HepG2 (cell line): Measurements from ENCODE around the gene ZNF865. TPM values are rescaled to one million over a fixed set of nuclear protein-coding genes. Genes with fewer than 3 reads are reported as not detected.

Experiments used
- ATAC-seq: fragments of 200-7000 bp; cut with Tn5 transposase; 3 replicates; pipeline ENCODE4 v1.9.1; 2020; ENCODE audit warnings: mild to moderate bottlenecking, moderate library complexity
- BruUV-seq: library from RNA; stranded (reverse); fragments of 400-500 nt; replicated peaks from 2 replicates; lab custom pipeline; 2021; lab: Mats Ljungman, UMichigan
- CTCF ChIA-PET: fragments of 300-600 bp; formaldehyde crosslinking; extraction: SDS; loops from one replicate; lab custom pipeline; 2021; ENCODE audit warnings: low total read pairs, inconsistent platforms, low intra/inter-chr PET ratio; lab: Yijun Ruan, JAX
- POLR2A ChIA-PET: fragments of 350-600 bp; sonication (Branson Sonifier 250); formaldehyde crosslinking; loops from one replicate; lab custom pipeline; 2020; ENCODE audit warnings: antibody characterized with exemption, inconsistent platforms; lab: Yijun Ruan, JAX
- DNase-seq: peaks from one replicate; pipeline ENCODE4 v3.0.0-alpha.2; 2015; ENCODE audit warnings: low spot score
- FAIRE-seq: peaks from 3 replicates; lab custom pipeline; 2011; peaks lifted over from hg19 to GRCh38; lab: Jason Lieb, UNC
- H2AFZ ChIP-seq: one replicate; pipeline ENCODE4 v1.6.1; 2011; ENCODE audit warnings: low read length, inconsistent platforms
- H3K27ac ChIP-seq: fragments of 300-600 bp; 3 replicates; pipeline ENCODE4 v1.8.0; 2011; ENCODE audit warnings: mixed run types, mild to moderate bottlenecking, mixed read lengths, low read length, inconsistent platforms; ENCODE audit not compliant: insufficient read depth; ENCODE audit errors: extremely low read length
- H3K27me3 ChIP-seq, 2 experiments: fragments of 200-600 bp in 1 of 2; 2 replicates in 1 of 2; 3 replicates in 1 of 2; pipeline versions ENCODE4 v1.6.0 to v1.8.0; 2011; ENCODE audit warnings: low read length in 2 of 2, mild to moderate bottlenecking in 2 of 2, moderate library complexity in 2 of 2, inconsistent platforms in 1 of 2; ENCODE audit not compliant: insufficient read depth in 2 of 2, control insufficient read depth in 1 of 2
- H3K36me3 ChIP-seq, 2 experiments: fragments of 200-600 bp in 1 of 2; replicated peaks in 1 of 2; 2 replicates in 1 of 2; 3 replicates in 1 of 2; pipeline versions ENCODE4 v1.5.1 to v1.8.0; 2011; ENCODE audit warnings: low read length in 2 of 2, inconsistent platforms in 1 of 2; ENCODE audit not compliant: insufficient read depth in 2 of 2, control insufficient read depth in 1 of 2
- H3K4me1 ChIP-seq: 2 replicates; pipeline ENCODE4 v1.5.1; 2012; ENCODE audit warnings: low read length, inconsistent platforms; ENCODE audit not compliant: insufficient read depth
- H3K4me2 ChIP-seq: 2 replicates; pipeline ENCODE4 v1.6.0; 2011; ENCODE audit warnings: low read depth, low read length, inconsistent platforms
- H3K4me3 ChIP-seq, 3 experiments: fragments of 200-600 bp in 1 of 3; sonication (generic), shearing (Covaris generic) in 1 of 3; replicated peaks in 1 of 3; 2 replicates each; pipeline ENCODE4 v1.5.1; 2011 to 2016; ENCODE audit warnings: low read length in 3 of 3, inconsistent platforms in 2 of 3, low read depth in 2 of 3, mild to moderate bottlenecking in 2 of 3, control low read depth in 1 of 3, mixed read lengths in 1 of 3; ENCODE audit not compliant: insufficient read depth in 1 of 3
- H3K79me2 ChIP-seq: one replicate; pipeline ENCODE4 v1.6.1; 2011; ENCODE audit warnings: low read length, inconsistent platforms; ENCODE audit not compliant: insufficient read depth
- H3K9ac ChIP-seq: 2 replicates; pipeline ENCODE4 v1.6.0; 2011; ENCODE audit warnings: mild to moderate bottlenecking, low read depth, low read length, inconsistent platforms; ENCODE audit not compliant: insufficient read depth
- H3K9me3 ChIP-seq: 2 replicates; pipeline ENCODE4 v1.5.1; 2012; ENCODE audit warnings: mild to moderate bottlenecking, low read length
- H4K20me1 ChIP-seq: 2 replicates; pipeline ENCODE4 v1.6.0; 2011; ENCODE audit warnings: inconsistent platforms, mild to moderate bottlenecking, low read length, moderate library complexity; ENCODE audit not compliant: insufficient read depth
- AGO1 ChIP-seq: fragments of 200-400 bp; formaldehyde crosslinking; IDR thresholded peaks from 2 replicates; pipeline ENCODE4 v1.6.1; 2017; ENCODE audit warnings: mild to moderate bottlenecking, low read depth, low read length, moderate library complexity; ENCODE audit not compliant: poor library complexity, severe bottlenecking
- FOXO1 ChIP-seq: sonication (generic); formaldehyde crosslinking; IDR thresholded peaks from 2 replicates; pipeline ENCODE4 v1.4.0; 2020; ENCODE audit warnings: missing genetic modification reagents
- GABPA ChIP-seq, 2 experiments: IDR thresholded peaks; 2 replicates each; pipeline ENCODE4 v1.6.1; 2011 to 2016; ENCODE audit warnings: low read depth in 2 of 2, low read length in 1 of 2, missing biosample characterization in 1 of 2, missing genetic modification characterization in 1 of 2
- HNRNPK ChIP-seq: fragments of 200-400 bp; formaldehyde crosslinking; IDR thresholded peaks from 2 replicates; pipeline ENCODE4 v1.6.1; 2018; ENCODE audit warnings: low read length, low read depth, moderate library complexity, mild to moderate bottlenecking; ENCODE audit not compliant: poor library complexity, severe bottlenecking
- MLLT10 ChIP-seq: sonication (generic); formaldehyde crosslinking; IDR thresholded peaks from 2 replicates; pipeline ENCODE4 v1.4.0; 2020; ENCODE audit warnings: missing genetic modification reagents
- ZNF335 ChIP-seq: sonication (generic); formaldehyde crosslinking; IDR thresholded peaks from 2 replicates; pipeline ENCODE4 v1.4.0; 2020; ENCODE audit warnings: missing genetic modification reagents
- WGBS: methylation state at CpG from one replicate; pipeline ENCODE4 v1.1.6; 2017; ENCODE audit warnings: low lambda C conversion rate; 5-methylcytosine and 5-hydroxymethylcytosine counted together
- in situ Hi-C: cut with HindIII; loops from 2 replicates; pipeline ENCODE4 v1.10.0; 2017; ENCODE audit warnings: low pct_unique_long_range_greater_than_20kb; ENCODE audit not compliant: extremely low pct_ligation_motif_present
- intact Hi-C: fragments of 100-400 bp; cut with micrococcal nuclease; formaldehyde crosslinking; loops from one replicate; pipeline ENCODE4 v1.10.0; 2022; ENCODE audit not compliant: unreplicated experiment
- polyA plus RNA-seq, 8 experiments: library from polyadenylated mRNA; depleted of rRNA in 3 of 8; stranded (reverse) in 7 of 8; unstranded in 1 of 8; fragments of >200 nt; fragmentation: Illumina TruSeq in 4 of 8; extraction: Trizol in 4 of 8; gene quantifications; 2 replicates each; pipeline versions ENCODE4 v1.2.1 to v1.2.3, GENCODE V29; 2011 to 2016; ENCODE audit warnings: low read depth in 4 of 8, missing spikeins in 1 of 8, mixed read lengths in 1 of 8; ENCODE audit not compliant: insufficient read depth in 1 of 8
- total RNA-seq, 5 experiments: library from RNA; depleted of rRNA; stranded (reverse); fragments of >200 nt; fragmentation: Illumina TruSeq; extraction: Trizol; gene quantifications; 2 replicates each; pipeline ENCODE4 v1.2.3, GENCODE V29; 2016; ENCODE audit warnings: low read depth in 1 of 5
- TF ChIP-seq, protein P1 (sequence below): sonication (generic); formaldehyde crosslinking; IDR thresholded peaks from 2 replicates; pipeline ENCODE4 v1.5.0; 2020; ENCODE audit warnings: mild to moderate bottlenecking, missing genetic modification reagents
- TF ChIP-seq, protein P2 (sequence below): fragments of 450-650 bp; IDR thresholded peaks from 2 replicates; pipeline ENCODE4 v1.6.1; 2016
- TF ChIP-seq, protein P3 (sequence below): sonication (generic); formaldehyde crosslinking; IDR thresholded peaks from 2 replicates; pipeline ENCODE4 v1.5.0; 2020; ENCODE audit warnings: missing genetic modification reagents, mild to moderate bottlenecking, borderline replicate concordance
- TF ChIP-seq, protein P4 (sequence below): sonication (generic); formaldehyde crosslinking; IDR thresholded peaks from 2 replicates; pipeline ENCODE4 v1.4.0; 2020; ENCODE audit warnings: missing genetic modification reagents, borderline replicate concordance

The ZNF865 gene
- total and polyA plus RNA-seq, 2 of the 13 experiments (the other 11 are each of a cell fraction or from before 2014, with no cell fraction given), result 0.93 to 1.0 TPM

DNA sequence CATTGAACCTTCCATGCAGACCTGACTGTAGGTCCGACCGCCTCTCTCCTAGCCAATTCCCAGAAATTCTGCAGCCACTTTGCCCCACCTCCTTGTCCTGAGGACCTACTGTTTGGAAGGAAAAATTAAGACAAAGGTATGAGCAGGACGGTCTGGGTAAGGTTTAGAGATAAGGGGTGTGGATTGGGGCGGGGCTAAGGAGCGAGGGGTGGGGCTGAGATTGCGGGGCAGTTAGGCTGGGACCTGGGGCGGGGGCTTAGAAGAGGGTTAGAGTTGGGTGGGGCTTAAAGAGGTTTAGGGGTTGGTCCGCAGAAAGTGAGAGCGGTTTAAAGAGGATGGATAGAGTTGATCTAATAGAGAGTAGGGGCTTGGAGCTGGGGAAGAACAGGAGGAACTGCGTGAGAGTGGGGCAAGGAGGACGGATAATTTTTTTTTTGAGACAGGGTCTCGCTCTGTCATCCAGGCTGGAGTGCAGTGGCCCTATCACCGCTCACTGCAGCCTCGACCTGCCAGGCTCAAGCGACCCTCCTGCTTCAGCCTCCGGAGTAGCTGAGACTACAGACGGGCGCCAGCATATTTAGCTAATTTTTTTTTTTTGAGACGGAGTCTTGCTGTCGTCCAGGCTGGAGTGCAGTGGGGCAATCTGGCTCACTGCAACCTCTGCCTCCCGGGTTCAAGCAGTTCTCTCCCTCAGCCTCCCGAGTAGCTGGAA lies 1.7 kb upstream of the ZNF865 start (continued):
- TF ChIP-seq, protein P1, sequence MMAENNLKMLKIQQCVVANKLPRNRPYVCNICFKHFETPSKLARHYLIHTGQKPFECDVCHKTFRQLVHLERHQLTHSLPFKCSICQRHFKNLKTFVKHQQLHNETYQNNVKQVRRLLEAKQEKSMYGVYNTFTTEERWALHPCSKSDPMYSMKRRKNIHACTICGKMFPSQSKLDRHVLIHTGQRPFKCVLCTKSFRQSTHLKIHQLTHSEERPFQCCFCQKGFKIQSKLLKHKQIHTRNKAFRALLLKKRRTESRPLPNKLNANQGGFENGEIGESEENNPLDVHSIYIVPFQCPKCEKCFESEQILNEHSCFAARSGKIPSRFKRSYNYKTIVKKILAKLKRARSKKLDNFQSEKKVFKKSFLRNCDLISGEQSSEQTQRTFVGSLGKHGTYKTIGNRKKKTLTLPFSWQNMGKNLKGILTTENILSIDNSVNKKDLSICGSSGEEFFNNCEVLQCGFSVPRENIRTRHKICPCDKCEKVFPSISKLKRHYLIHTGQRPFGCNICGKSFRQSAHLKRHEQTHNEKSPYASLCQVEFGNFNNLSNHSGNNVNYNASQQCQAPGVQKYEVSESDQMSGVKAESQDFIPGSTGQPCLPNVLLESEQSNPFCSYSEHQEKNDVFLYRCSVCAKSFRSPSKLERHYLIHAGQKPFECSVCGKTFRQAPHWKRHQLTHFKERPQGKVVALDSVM (CRISPR knock-in tag), result no peak
- TF ChIP-seq ZNF335, result no peak

DNA sequence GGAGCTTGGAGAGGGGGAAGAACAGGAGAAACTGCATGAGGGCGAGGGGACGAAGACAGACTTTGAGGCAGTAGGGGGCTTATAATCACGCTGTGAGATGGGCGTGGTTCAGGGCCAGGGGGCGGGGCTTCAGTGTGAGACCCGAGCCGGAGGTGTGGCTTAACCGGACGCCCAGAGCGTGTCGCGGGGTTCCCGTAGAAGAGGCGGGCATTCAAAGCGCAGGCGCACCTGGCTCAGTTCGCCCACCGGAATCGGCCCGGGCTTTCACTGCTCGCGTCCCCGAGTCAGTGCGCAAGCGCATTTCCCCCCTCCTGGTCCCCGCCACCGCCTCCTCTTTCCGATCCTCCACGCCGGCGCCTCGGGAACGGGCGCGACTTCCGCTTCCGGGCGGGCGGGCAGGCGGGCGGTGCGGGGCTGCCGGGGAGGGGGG lies 225 bp upstream of the ZNF865 start:
- H3K9ac ChIP-seq, result peak overlapping the region; percentile 84
- H3K36me3 ChIP-seq, result peaks cover 0 to 2% of the 10 kb centered on the region in 2 experiments; a peak in 1 of 5 replicates
- no peak overlapping the region for H2AFZ ChIP-seq
- peaks cover 15% of the 10 kb centered on the region for H3K79me2 ChIP-seq
- CTCF ChIA-PET, result interaction anchor here (0.9 to 3.0 kb wide), 2 partner anchors 26 to 88 kb away, joined by 3 to 25 read pairs; no protein-coding TSS in a partner anchor
- peak; percentile 60 for FAIRE-seq
- POLR2A ChIA-PET, result interaction anchor here (0.8 to 2.8 kb wide), 11 partner anchors 9 to 346 kb away, joined by 3 to 23 read pairs (median 4); partner anchors contain the start of genes ISOC2, PPP6R1, U2AF2 and ZNF784
- intact Hi-C loops (loop anchor here (10.0 kb wide), 1 partner anchor 50 kb away; no protein-coding TSS in a partner anchor), in situ Hi-C loops (loop anchor here (5.0 kb wide), 1 partner anchor 88 kb away; no protein-coding TSS in a partner anchor)
- H3K4me3 ChIP-seq, result peak overlapping the region; percentile 51 to 85 (median 84); a peak in 4 of 6 replicates
- H3K4me2 ChIP-seq, result peak overlapping the region; percentile 97
- H3K27me3 ChIP-seq, result no peaks in the 10 kb centered on the region; a peak in 1 of 5 replicates
- no peaks in the 10 kb centered on the region for H4K20me1 ChIP-seq
- H3K9me3 ChIP-seq, result no peaks in the 10 kb centered on the region
- peak; percentile 77 for ATAC-seq
- WGBS, result 0% methylated on average over 5 of the region's 43 CpGs
- peak overlapping the region; percentile 81 for H3K27ac ChIP-seq
- peak; percentile 95 for DNase-seq
- no TSS peak for BruUV-seq
- peaks cover 50% of the 10 kb centered on the region for H3K4me1 ChIP-seq
- TF ChIP-seq GABPA (IDR thresholded peaks at IDR 0.05; ENCODE audit: low read depth, low read length) (peak; percentile 87), GABPA (CRISPR knock-in tag; IDR thresholded peaks at IDR 0.05; ENCODE audit: low read depth) (peak; percentile 87), HNRNPK (peak; percentile 50), AGO1 (peak; percentile 93), MLLT10 (CRISPR knock-in tag) (no peak), FOXO1 (CRISPR knock-in tag) (peak; percentile 47; the same call in 1 of the 2 replicates)
- TF ChIP-seq, protein P2, sequence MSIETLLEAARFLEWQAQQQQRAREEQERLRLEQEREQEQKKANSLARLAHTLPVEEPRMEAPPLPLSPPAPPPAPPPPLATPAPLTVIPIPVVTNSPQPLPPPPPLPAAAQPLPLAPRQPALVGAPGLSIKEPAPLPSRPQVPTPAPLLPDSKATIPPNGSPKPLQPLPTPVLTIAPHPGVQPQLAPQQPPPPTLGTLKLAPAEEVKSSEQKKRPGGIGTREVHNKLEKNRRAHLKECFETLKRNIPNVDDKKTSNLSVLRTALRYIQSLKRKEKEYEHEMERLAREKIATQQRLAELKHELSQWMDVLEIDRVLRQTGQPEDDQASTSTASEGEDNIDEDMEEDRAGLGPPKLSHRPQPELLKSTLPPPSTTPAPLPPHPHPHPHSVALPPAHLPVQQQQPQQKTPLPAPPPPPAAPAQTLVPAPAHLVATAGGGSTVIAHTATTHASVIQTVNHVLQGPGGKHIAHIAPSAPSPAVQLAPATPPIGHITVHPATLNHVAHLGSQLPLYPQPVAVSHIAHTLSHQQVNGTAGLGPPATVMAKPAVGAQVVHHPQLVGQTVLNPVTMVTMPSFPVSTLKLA, result peak; percentile 21; the same call in 1 of the 2 replicates
- TF ChIP-seq, protein P3, sequence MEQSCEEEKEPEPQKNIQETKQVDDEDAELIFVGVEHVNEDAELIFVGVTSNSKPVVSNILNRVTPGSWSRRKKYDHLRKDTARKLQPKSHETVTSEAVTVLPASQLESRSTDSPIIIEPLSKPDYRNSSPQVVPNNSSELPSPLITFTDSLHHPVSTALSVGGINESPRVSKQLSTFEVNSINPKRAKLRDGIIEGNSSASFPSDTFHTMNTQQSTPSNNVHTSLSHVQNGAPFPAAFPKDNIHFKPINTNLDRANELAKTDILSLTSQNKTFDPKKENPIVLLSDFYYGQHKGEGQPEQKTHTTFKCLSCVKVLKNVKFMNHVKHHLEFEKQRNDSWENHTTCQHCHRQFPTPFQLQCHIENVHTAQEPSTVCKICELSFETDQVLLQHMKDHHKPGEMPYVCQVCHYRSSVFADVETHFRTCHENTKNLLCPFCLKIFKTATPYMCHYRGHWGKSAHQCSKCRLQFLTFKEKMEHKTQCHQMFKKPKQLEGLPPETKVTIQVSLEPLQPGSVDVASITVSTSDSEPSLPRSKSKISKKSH (CRISPR knock-in tag), result peak; percentile 34; the same call in 1 of the 2 replicates
- TF ChIP-seq, protein P4, sequence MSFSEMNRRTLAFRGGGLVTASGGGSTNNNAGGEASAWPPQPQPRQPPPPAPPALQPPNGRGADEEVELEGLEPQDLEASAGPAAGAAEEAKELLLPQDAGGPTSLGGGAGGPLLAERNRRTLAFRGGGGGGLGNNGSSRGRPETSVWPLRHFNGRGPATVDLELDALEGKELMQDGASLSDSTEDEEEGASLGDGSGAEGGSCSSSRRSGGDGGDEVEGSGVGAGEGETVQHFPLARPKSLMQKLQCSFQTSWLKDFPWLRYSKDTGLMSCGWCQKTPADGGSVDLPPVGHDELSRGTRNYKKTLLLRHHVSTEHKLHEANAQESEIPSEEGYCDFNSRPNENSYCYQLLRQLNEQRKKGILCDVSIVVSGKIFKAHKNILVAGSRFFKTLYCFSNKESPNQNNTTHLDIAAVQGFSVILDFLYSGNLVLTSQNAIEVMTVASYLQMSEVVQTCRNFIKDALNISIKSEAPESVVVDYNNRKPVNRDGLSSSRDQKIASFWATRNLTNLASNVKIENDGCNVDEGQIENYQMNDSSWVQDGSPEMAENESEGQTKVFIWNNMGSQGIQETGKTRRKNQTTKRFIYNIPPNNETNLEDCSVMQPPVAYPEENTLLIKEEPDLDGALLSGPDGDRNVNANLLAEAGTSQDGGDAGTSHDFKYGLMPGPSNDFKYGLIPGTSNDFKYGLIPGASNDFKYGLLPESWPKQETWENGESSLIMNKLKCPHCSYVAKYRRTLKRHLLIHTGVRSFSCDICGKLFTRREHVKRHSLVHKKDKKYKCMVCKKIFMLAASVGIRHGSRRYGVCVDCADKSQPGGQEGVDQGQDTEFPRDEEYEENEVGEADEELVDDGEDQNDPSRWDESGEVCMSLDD, result no peak
